ENCODE measurements around the gene TNFSF13. TPM values are rescaled to one million over a fixed set of nuclear protein-coding genes. Genes with fewer than 3 reads are reported as not detected.
A peak's percentile ranks its signal among the peaks of the same experiment; 100 is the strongest.

The TNFSF13 gene
- total RNA-seq, 1 experiment from 2014 or later = 0.94 TPM

GRCh38 chr17:7577327-7578199 lies 19.0 kb downstream of the TNFSF13 start:
- Histone ChIP-seq H3K14ac (ENCODE audit: insufficient read depth, low read length) (no peak overlapping the region), H3K27me3 (ENCODE audit: insufficient read depth, low read length) (no peaks in the 10 kb centered on the region), H4K20me1 (ENCODE audit: control insufficient read depth, insufficient read depth, insufficient read length) (no peaks in the 10 kb centered on the region), H4K91ac (ENCODE audit: insufficient read length, low read depth, low read length) (no peak overlapping the region), H3K4ac (ENCODE audit: low read depth, low read length) (no peak overlapping the region), H3K79me1 (ENCODE audit: insufficient read depth, low read depth, low read length, poor library complexity, severe bottlenecking) (peaks cover 2% of the 10 kb centered on the region), H2BK15ac (ENCODE audit: low read depth, low read length) (no peak overlapping the region), H3K23me2 (ENCODE audit: insufficient read length, low read depth, low read length, poor library complexity, severe bottlenecking) (no peaks in the 10 kb centered on the region), H3K56ac (ENCODE audit: insufficient read length, low read depth, low read length) (no peak overlapping the region), H2AK5ac (ENCODE audit: insufficient read length, low read length) (no peak overlapping the region), H3K4me2 (ENCODE audit: insufficient read depth, insufficient read length, low read length) (no peak overlapping the region), H3T11ph (ENCODE audit: low read length) (no peak overlapping the region), H4K5ac (ENCODE audit: insufficient read length, low read depth, low read length) (no peak overlapping the region), H3K9me3 (ENCODE audit: control insufficient read depth, low read depth, low read length) (no peaks in the 10 kb centered on the region), H2BK20ac (ENCODE audit: low read depth, low read length, poor library complexity, severe bottlenecking) (no peak overlapping the region), H2BK12ac (ENCODE audit: insufficient read length, low read depth, low read length) (no peak overlapping the region), H3K18ac (ENCODE audit: insufficient read length, low read depth, low read length) (no peak overlapping the region), H3K79me2 (ENCODE audit: insufficient read depth, low read length) (peaks cover 21% of the 10 kb centered on the region; the same call in 1 of the 2 replicates), H3K23ac (ENCODE audit: insufficient read length, low read depth, low read length) (no peak overlapping the region), H3K27ac (ENCODE audit: insufficient read length, low read depth, low read length) (no peak overlapping the region), H2BK5ac (ENCODE audit: insufficient read length, low read length) (no peak overlapping the region), H3K4me1 (ENCODE audit: insufficient read depth, low read length) (0 out of 2 replicates have a peak, but pooled peaks cover 4% of the 10 kb centered on the region), H2BK120ac (ENCODE audit: low read depth, low read length, poor library complexity, severe bottlenecking) (no peak overlapping the region), H2AFZ (ENCODE audit: low read length) (no peak overlapping the region), H3K9ac (ENCODE audit: extremely low read depth, insufficient read length, low read length) (no peak overlapping the region), H4K8ac (replicated peaks; ENCODE audit: insufficient read length, low read depth, low read length) (no peak overlapping the region)
- H3K27ac Mint-ChIP-seq = peak overlapping the region in 2 of 3 experiments; percentile 74 to 96; a peak in 3 of 7 replicates
- peaks cover 53 to 56% of the 10 kb centered on the region in 2 experiments for H3K4me1 Mint-ChIP-seq
- no peak for DNase-seq
- no CpG with 5 or more reads among the region's 17 CpGs for WGBS (ENCODE audit: extremely low coverage, insufficient read length, low lambda C conversion rate)
- H3K36me3 Mint-ChIP-seq (ENCODE audit: insufficient read depth in 1 of 3, low read depth in 3 of 3) = peaks cover 53 to 83% (median 66%) of the 10 kb centered on the region in 3 experiments
- peaks cover 3 to 7% of the 10 kb centered on the region in 2 experiments; a peak in 3 of 5 replicates for H3K9me3 Mint-ChIP-seq
- peaks cover 10% of the 10 kb centered on the region for H3K27me3 Mint-ChIP-seq (ENCODE audit: low read depth)
- TF ChIP-seq CTCF (conservative IDR thresholded peaks at IDR 0.05) = no peak
- peak overlapping the region; percentile 12 to 24 for H3K4me3 Mint-ChIP-seq
